Measurements from ENCODE around the gene CPLX1.
"Not testable (repeated sequence)": the region's sequence is repeated elsewhere in the genome, so short reads cannot be mapped to it uniquely, and the experiment has no call there.

The CPLX1 gene

DNA sequence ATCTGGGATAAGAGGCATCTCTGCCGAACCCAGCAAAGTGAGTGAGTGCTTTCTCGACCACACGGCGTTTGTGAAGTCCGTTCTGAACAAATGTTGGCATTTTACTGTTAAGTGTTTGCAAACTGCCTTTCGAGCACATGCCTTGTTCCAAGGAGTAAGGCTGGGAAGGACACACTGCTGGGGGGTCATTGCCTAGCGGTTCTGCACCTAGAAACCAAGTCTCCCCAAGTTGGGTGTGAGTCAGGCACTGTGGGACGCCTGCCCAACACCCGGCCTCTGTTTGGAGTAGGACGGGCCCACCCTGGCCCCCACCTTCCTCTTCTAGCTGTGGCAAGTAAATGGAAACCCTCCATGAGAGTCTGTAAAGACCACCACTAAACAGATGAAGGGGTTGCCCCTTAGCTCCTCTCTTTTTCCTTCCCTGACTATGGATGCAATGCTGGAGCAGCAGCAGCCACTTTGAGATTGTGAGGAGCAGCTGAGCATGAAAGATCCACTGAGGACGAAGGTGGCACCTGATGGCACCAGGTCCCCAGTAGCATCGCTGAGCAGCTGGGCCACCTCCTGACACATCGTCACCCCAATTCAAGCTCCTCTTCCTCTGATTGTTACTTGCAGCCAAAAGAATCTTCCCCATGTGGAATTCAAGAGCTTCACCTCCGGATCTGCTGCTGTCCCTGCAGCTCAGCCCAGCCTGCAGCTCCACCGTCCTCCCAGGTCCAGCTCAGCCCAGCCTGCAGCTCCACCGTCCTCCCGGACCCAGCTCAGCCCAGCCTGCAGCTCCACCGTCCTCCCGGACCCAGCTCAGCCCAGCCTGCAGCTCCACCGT lies 6.3 kb downstream of the CPLX1 start:
- DNase-seq (ENCODE audit: low read depth), result no peak

DNA sequence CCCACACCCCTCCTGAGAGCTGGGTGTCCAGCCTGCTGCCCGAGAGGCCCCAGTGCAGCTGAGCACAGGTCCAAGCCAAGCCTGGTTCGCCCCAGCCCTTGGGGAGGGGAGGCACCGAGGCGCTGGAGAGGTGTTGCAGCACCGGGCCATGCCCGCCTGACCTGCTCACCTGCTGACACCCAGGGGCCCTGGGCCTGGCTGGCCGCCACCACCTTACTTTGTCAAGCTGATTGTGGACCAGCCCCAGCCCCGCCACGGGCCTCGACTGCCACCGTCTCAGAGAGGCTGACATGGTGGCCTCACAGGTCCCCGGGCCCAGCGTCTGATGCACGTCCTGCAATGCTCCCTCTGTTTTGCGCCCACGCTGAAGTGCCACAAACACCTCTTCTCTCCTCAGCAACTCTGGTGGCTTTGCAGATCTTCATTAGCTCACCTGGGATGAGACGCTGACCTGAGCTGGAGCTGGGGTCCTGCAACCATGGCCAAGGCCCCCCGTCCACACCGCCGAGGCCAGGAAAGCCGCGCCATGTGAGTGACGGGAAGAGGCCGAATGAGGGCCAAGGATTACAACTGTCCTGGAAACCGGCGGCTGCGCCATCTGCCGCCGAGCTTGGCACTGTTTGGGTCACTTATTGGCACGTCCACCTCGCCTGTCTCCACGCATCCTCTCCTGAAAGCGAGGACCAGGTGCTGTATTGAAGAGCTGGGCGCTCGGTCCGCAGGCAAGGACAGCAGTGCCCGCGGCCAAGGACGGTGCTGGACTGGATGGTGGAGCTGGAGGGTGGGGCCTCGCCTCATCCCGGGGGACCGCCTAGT lies 7.6 kb downstream of the CPLX1 start:
- no peak for DNase-seq (ENCODE audit: low read depth)

DNA sequence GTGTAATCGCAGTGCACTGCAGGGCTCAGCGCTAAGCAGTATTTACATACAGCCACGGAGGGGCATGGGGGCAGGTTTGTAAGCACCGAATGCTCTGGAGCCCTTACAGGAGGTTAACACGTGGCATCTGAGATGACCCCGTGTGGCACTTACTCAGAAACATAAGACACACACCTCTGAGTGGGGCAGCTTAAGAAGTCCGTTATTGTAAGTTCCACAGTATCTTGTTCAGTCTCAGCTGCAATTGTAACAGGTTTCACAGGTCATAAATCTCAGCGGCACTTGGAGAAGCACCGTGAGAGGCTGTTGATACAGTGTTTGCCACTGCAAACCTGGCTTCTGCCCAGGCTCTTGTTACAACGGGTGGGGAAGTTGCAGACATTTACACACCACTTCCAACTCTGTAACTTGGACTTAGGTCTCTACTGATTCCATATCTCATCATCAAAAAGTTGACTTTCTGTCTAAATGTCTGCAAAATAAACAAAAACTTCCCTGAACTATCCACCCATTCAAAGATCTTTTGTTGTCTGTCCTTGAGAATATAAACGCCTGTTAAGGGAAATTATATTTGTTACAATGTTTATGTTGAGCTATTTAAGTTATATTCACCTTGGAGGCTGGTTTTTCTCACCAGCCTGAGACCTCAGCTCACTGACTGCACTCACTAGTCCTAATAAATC lies 10.3 kb downstream of the CPLX1 start:
- no peak for DNase-seq (ENCODE audit: low read depth)

DNA sequence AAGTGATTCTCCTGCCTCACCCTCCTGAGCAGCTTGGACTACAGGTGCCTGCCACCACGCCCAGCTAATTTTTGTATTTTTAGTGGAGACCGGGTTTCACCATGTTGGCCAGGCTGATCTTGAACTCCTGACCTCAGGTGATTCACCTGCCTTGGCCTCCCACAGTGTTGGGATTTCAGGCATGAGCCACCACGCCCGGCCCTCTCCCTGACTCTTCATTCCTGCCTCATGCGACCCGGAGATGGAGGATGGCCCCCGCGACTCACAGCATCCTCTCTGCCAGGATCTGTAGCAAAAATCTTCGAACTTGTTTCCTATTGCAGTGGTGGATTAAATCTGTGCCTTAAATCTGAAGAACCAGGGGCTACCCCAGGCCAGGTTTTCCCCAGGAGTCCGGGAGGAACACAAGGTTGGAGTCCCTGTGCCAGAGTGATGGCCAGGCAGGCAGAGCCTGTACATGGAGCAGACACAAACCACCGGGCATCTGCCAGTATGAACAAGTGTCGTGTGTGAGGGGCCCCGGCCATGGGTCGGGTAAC lies 11.5 kb downstream of the CPLX1 start:
- DNase-seq (ENCODE audit: low read depth), result no peak

DNA sequence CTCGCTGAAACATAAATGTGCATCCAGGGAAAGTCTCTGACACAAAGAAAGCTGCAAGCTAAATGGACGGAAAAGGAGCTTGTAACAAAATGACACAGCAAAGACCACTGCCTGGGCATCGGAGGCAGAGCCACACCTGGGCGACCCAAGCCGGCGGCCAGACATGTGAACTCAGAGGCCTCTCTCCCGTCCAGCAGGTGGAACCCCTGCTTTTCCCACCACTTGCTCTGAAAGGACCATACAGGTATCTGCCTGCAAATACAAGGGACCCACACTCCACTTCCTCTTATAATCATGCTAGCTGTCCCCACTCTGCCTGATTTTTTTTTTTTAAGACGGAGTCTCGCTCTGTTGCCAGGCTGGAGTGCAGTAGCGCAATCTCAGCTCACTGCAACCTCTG lies 12.0 kb downstream of the CPLX1 start:
- DNase-seq (ENCODE audit: low read depth), result no peak

DNA sequence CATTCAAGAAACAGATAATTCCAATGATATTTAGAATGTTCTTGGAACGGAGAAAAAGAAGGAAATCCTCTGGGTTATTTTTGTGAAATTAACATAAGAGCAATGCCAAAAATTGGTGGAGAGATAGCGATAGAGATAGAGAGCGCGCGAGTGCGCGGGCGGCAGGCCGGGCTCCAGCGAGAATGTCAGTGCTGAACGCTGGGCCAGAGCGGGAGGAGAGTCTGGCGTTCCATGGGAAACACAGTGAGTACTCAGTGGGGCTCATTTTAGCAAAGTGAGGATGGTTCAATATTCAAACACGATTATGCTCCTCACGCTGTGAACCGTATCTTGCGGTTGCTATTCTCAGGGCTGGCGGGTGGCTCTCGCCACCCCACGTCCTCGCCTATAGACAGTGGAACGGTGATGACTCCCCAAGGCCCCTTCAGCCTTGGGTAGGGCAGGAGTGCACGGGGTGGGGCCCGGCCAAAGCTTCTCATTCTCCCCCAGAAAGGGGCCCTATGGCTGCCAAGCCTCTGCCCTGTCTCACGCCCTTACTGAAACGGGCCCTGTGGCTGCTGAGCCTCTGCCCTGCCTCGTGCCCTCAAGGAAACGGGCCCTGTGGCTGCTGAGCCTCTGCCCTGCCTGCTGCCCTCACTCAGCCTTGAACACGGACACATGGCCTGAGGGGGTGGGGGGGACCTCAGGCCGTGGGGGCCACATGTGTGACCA lies 16.9 kb downstream of the CPLX1 start:
- DNase-seq (ENCODE audit: low read depth), result no peak

DNA sequence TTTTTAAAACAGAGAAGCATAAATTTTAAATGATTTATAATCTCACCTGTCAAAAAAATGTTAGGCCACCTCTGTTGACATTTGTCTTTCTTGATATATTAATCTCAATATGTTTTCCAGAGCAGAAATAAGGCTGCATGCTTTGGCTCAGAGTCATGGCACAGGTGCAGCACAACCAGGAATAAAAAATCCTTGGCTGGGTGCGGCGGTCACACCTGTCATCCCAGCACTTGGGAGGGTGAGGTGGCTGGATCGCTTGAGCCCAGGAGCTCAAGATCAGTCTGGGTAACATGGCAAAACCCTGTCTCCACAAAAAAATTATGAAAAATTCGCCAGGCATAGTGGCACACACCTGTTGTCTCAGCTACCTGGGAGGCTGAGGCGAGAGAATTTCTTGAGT lies 18.1 kb downstream of the CPLX1 start:
- DNase-seq (ENCODE audit: low read depth), result no peak

DNA sequence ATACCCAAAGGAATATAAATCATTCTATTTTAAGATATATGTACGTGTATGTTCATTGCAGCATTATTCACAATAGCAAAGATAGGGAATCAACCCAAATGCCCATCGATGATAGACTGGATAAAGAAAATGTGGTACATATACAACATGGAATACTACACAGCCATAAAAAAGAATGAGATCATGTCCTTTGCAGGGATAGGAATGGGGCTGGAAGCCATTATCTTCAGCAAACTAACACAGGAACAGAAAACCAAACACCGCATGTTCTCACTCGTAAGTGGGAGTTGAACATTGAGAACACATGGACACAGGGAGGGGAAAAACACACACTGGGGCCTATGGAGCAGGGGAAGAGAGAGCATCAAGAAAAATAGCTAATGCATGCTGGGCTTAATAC lies 18.9 kb downstream of the CPLX1 start:
- DNase-seq (ENCODE audit: low read depth), result not testable (repeated sequence)

DNA sequence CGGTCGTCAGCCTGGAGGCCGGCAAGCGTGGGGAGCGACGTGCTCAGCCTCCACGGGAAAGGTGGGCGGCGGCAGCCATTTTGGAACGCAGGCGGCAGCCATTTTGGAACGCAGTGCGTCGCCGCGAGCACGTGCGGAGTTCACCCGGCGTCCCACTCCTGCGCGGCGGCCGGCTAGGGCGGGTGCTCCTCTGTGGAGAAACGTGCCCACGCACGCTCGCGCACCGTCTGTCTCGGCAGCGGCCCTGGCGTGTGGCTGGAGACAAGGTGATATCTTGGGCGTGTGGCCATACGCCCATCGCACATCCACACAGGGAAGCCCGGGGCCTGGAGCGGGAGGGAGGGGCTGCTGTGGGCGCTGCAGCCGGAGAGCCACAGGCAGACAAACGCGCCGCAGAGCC lies 21.1 kb downstream of the CPLX1 start:
- no peak for DNase-seq (ENCODE audit: low read depth)

DNA sequence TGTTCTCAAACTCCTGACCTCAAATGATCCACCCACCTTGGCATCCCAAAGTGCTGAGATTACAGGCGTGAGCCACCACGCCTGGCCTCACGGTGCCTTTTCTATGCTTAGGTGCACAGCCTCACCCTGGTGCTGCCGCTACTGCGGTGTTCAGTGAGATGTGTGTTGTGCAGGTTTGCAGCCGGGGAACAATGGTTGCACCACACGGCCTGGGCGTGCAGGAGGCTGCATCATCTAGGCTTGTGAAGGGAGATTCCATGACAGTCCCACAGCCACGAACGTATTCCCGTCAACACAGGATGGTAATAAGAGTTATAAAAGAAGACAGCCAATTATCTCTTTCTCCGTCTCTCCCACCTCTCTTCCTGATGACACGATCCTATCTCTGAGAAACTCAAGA lies 22.0 kb downstream of the CPLX1 start:
- no peak for DNase-seq (ENCODE audit: low read depth)

DNA sequence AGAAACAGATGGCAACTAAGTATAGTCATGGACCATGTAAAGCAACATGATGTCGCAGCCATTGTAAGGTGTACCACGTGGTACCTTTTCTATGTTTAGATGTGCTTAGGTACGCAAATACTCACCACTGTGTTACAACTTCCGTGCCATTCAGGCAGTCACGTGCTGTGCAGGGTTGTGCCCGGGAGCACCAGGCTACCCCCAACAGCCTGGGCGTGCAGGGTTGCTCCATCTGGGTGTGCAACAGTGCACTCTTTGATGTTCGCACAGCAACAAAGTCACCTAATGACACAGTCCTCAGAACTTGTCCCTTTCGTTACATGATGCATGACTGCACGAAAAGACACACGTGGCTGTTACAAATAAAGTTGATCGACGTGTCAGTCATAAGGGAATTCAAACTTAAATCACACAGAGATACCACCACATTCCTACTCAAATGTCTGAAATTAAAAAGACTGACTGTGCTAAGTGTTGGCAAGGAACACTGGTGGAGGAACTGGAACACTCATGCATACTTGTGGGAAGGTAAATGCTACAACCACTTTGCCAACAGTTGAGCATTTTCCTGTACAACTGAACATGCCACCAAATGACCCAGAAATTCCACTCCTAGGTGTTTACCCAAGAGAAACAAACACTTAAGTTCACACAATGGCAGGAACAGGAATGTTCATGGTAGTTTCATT lies 24.3 kb downstream of the CPLX1 start:
- DNase-seq (ENCODE audit: low read depth), result no peak

DNA sequence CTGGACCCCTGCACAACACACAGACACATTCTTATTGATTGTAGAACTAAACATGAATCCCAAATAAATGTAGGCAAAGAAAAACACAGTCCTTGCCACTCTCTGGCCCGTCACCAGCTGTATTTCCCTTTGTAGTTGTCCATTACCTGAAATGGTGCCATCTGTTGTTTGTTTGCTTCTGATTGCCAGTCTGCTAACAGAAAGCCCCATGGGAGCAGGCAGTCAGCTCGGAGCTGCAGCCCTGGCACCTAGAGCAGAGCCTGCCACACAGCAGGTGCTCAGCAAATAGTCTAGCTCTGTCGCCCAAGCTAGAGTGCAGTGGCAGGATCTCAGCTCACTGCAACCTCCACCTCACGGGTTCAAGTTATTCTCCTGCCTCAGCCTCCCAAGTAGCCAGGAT lies 28.9 kb downstream of the CPLX1 start:
- DNase-seq (ENCODE audit: low read depth), result no peak

DNA sequence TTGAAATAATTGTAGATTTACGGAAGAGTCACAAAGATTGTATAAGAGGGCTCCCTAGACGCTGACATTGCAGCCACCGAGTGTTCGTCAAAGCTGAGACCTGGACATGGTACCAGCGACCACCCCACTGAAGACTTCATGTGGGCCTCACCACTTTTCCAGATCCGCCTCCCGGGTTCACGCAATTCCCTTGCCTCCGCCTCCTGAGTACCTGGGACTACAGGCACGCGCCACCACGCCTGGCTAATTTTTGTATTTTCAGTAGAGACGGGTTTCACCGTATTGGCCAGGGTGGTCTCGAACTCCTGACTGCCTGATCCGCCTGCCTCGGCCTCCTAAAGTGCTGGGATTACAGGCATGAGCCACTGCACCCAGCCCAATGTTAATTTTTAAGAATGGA lies 29.7 kb downstream of the CPLX1 start:
- no peak for DNase-seq (ENCODE audit: low read depth)

DNA sequence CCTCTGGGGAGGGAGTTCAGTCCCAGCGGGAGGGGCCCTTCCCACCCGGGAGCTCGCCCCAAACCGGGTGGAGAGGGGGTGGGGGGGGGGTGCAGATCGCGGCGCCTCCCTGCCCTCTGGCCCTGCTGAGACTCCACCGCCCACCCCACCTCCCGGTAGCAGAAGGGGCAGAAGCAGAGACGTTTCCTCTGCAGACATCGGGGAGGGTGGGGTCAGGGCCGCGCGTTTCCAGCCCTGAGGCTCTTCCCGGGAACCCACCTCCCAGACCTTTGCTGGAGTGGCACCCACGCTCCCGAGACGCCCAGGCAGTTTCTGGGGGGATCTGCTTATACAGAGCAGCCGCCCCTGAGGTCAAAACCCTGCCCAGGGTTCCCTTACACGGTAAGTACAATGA lies 30.2 kb downstream of the CPLX1 start:
- no peak for DNase-seq (ENCODE audit: low read depth)

DNA sequence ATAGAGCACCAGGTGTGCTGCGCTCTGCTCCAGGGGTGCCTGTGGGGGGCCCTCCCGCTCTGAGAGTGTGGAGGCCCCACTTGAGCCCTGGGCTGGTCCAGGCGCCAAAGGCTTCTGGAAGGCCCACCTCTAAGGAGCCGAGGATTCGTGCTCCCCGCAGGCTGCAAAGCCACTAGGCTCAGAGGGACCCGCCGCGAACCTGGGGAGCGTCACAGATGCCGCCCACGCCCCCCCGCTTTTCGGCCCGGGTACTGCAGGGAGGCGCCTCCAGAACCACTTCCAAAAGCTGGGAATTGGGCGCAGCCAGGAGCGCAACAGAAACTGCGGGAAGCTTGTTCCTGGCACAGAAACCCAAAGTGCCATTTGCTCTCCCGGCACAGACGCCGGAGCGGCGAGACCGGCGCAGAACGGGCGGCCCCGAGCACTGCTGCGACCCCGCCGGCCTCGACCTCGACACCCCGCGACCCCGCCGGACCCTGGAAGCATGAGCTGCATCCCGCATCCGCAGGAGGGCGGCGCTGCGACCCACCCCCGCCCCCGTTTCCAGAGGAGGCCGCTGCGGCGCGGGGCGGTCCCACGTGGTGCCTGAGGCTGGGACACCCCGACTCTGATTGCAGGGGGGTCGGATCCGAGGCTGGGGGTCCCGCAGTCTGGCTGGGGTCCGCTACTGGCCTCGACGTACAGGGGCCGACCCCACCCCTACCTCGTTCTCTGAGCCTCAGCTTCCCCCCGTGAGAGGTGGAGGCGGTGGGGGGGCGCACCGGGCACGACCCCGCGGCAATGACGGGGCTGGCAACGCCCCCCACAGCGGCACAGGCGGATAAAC lies 30.8 kb downstream of the CPLX1 start:
- DNase-seq (ENCODE audit: low read depth), result no peak

DNA sequence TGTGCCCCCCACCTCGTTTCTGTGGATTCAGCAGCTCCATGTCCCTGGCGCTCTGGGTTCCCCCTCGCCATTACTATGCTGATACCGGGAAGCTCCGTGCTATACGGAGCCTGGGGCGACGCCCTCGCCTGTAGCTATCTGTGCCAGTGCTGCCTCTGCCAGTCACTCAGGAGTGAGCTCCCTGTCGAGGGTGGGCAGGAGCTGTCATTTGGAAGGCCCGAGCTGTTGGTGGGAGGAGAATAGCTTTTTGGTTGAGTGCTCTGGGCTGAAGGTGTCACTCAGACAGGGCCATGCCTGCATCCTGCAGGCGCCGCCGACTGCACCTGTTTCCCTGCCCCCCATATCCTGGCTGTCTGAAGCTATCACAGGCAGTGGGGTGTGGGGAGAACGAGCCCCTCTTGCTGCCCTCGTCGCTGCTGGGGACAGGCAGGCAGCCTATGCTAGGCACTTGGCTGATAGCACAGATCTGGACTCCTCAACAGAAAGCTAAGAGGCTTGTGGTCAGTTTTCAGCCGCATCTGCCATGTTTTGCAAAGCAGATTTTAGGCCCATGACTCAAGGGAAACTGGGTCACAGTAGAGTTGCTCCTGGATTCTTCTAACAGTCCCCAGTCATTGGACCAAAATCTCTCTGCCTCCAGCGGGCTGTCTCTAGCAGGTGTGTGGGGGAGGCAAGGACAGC lies 31.8 kb downstream of the CPLX1 start:
- DNase-seq (ENCODE audit: low read depth), result no peak

DNA sequence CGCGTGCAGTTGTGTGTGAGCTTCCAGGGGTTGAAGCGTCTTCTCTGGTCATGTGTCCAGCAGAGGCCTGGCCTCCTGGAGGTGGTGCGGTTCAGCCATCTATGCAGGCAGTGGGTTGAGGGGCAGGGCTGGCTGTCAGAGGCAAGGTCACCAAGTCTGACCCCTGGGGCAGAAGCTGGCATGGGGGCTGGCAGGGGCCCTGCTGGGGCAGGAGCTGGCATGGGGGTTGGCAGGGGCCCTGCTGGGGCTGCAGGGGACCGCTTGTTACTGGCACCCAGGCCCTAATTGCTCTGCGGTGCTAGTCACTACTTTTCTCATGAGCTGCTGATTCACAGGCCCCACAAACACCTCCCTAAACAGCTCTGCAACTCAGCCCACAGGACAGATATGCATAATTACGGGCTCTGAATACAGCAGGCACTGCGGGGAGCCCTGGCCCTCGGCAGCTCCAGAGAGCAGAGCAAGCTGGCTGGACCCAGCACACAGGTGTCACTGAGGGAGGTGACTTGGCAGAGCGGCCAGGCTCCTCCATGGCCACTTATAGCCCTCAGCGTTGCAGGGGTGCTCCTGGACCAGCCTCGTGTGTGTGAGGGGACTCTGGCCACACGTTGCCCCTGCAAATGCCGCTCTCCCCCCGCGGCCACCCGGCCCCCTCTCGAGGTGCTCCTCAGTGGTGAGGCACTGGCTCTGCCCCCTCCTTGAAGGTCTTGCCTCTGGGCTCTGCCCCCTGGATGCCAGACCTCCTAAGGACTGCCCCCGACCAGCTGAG lies 32.7 kb downstream of the CPLX1 start:
- DNase-seq (ENCODE audit: low read depth), result no peak

DNA sequence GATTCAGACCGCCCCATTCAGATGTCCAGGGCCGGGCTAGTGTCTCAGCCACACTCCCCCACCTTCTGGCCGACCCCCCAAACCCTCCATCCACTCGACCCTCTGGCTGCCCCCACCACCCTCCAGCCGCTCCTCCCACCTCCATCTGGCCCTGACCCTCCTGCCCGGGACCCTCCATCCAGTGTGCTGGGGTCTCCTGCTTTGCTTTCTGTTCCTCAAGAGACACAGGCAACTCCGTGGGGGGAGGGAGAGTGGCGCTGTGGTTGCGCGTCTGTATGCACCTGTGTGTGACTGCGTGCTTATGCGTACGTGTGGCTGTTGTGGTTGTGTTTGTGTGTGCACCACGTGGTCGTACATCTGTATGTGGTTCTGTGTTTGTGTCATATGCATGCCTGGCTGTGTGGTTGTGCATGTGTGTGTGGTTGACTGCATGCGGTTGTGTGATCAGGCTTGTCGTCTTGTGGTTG lies 33.3 kb downstream of the CPLX1 start:
- DNase-seq (ENCODE audit: low read depth), result no peak

Data from non-pigmented ciliary epithelial cell (primary cell).